A172 (cell line): ENCODE data around the gene GRID1. TPM values are rescaled to one million over a fixed set of nuclear protein-coding genes. Genes with fewer than 3 reads are reported as not detected.

ENCODE experiments used
- DNase-seq: peaks from one replicate; pipeline ENCODE4 v3.0.0-alpha.2; 2015; ENCODE audit warnings: low spot score
- total RNA-seq: library from RNA; depleted of rRNA; stranded (reverse); fragments of >200 nt; shearing (Covaris generic); gene quantifications from 2 replicates; pipeline ENCODE4 v1.2.3, GENCODE V29; 2014

Gene GRID1
- total RNA-seq, 1 experiment from 2014 or later: 4.9 TPM

DNA sequence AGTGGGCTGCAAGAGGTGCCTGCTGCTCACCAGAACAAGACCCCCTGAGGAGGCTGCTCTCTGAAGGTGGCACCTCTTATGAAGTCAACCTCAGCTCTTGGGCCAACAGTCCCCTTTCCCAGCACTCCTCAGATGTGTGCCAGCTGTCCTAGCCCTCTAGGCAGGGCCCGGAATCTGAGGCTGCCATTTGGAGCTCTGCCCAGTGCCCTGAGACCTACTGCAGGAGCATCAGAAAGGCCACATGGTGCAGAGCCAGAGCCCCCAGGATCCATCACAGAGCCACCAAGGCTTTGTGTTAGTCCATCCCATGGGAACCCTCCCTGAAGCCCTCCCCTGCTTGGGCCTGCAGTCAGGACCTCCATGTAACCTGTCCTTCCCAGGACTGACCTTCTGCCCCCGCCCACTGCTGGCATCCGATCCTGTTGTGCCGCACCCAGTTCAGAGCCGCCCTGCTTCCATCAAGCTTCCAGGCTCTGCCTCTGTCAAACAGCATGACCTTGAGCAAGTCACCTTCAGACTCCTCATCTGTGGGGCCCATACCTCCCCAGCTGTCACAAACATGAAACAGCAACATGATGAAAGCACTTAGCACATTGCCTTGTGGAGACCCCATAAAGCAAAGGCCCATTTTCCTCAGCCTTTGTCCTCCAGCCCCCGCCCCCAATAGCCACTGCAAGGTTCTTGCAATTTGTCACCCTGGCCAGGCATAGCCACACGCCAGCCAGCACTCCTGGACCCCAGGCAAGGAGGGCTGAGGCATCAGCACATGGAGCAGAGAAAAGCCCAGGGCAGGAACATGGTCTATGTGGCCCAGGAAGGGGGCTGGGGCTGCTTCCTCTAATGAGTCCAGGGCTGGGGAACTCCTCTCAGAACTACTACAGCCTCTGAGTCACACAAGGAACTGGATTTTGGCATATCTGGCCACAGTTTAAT is 51.7 kb downstream of the GRID1 start:
- no peak for DNase-seq

DNA sequence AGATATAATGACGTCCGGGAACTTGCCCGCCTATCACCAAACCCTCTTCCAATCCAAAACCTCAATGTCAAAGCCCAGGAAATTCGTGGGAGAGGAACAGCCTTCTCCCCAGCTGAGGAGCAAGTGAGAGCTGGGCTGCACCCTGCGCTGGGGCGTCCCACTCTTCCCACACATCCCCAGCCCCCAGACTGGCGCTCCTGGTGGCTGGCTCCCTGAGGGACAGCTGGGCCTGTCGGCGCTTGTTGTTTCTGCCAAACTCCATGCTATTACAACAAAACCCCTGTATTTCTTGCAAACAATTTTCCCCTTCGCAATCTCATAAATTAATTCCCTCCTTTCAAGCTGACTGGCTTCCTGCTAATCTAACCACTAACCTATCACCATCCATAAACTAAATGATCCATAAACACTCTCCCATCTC is 53.0 kb downstream of the GRID1 start:
- no peak for DNase-seq

DNA sequence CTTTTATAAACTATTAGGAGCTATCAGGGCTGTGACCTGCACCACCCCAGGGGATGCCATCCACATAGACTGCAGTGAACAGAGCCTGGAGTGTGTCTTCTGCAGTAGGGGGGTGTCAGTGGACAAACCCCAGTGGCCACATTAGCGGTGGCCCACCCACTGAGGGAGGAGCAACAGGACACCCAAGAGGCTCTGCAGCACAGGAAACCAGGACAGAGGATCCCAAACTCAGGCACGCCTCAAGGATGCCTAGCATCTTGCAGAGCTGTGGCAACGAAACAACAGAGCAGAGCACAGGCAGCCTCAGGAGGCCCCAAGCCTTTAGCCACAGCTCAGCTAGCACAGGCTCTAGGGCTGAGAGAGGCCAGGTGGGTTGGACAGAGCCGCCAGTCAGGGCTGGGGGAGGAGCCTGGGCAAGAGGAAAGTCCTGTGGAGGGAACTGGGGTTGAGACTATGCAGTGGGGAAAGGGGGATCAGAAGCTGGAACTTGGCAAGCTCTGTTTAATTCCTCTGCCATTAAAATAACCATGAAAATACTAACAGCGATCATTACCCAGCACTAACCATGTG is 53.8 kb downstream of the GRID1 start:
- no peak for DNase-seq

DNA sequence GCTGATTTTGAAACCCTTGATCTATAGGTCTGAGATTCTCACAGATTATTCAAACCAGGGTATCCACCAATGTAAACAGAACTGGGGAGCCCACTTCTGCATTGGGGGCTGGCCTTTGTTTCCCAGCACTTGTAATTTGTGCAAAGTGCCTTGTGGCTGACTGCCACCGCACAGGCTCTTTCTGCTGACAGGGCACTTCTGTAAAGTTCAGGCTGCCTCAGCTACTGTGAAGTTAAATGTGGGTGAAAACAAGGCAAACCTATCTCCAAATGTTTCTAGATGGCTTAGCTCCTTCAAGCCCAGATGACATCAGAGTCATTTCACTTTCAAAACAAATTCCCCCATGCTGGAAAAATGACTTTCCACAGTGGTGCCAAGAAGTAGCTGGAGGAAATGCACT is 54.7 kb downstream of the GRID1 start:
- DNase-seq: no peak

DNA sequence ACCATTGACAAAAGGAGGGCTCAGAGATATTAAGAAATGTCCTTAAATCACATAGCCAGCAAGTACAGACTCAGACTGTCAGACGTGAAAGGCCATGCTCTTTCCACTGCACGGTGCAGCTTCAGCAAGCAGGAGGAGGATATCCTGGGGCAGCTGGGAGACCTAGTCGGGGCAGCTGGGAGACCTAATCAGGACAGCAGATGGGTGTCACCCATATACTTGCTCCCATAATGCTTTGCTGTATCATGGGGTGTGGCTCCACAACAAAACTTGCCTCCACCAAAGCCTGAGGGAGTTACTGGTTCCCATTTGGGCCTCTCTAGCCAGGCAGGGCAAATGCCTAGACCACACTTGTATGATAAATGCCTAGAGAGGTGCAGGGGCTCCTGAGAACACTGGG is 55.4 kb downstream of the GRID1 start:
- no peak for DNase-seq

DNA sequence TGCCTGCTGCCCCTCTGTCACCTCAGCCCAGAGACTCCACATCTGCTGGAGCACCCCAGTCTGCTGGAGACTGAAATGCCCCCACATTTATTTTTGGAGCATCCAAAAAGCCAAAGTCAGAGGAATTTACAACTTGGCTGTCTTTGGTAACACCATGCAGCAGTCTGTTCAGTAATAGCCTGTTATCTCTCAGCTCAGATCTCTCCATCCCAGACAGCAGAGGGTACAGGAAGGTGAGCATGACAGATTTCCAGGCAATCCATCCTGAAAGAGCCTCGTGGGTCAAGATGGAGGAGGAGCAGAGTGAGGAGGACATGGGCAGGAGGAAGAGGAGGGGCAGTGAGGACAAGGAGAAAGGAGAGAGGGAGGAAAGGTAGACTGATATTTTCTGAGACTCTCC is 55.9 kb downstream of the GRID1 start:
- DNase-seq: no peak

DNA sequence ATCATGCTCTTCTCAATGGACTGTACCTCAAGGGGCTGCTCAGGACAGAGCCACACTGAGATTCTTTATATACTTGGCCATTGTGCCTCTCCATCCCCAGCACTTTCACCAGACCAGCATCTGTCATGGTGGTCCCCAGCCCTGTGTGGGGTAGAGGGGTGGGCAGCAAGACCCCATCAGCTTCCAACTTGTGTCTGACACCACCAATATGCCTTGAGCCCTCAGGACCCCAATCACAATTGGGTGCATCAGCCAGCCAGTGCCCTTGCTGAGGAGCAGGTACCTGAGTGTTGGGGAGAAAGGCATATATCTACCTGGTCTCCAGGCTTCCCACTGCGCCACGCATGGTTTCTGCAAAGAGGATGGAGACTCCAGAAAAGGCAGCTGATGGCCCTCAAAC is 56.3 kb downstream of the GRID1 start:
- no peak for DNase-seq

DNA sequence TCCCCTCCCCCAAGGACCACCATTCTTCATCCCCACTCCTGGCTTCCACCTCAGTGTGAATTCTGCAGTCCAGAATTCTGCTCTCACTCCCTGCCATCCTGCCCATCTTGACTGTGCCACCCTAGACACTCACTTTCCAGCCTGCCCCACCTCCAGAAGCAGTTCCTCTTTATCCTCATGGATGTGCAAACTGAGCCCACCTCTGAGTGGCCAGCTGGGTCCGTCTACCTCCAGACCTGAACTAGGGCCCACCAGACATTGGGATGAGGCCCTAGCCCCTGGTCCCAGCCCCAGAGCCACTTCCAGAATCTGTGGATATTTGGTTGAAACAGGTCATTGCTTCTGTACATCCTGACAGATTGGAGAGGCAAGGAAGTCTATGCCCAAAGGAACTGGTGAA is 58.5 kb downstream of the GRID1 start:
- no peak for DNase-seq

DNA sequence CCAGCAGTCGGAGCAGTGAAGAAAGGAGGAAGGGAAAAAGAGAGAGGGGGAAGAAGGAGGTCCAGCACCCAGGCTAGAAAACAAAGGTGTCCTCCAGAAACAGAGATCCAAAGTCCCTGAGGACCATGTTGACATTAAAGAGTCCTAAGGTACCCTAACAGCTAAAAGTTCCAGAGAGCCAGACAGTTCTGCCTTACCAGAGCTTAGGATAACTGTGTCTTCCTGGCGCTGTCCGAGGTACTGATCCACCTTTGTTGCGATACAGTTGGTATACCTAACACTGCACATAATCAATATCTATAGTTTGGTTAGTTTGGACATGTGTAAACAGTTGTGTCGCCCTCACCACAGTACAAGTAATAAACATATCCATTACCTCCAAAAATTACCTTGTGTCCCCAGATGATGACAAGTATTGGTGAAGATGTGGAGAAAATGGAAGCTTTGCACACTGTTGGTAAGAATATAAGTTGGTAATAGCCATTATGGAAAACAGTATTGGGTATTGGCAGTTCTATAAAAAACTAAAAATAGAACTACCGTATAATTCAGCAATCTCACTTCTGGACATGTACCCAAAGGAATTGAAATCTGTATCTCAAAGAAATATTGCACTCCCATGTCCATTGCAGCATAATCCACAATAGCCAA is 59.8 kb downstream of the GRID1 start:
- peak; percentile 19 for DNase-seq

DNA sequence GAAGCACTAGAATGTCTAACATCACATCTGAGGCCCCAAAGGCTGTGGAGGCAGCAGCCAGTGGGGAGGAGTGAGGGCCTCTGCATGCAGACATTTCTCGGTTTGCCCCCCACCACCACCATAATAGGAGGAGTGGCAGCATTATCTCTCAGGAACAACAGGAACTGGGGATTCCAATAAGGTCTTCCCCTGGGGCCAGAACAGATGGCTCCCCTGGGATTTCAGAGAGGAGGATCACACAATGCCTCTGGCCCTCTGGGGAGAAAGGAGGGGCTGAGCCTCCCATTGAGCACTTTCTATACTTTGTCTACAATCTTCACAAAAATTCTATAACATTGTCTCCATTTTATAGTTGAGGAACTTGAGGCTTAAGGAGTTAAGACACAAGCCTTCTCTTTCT is 61.1 kb downstream of the GRID1 start:
- no peak for DNase-seq

DNA sequence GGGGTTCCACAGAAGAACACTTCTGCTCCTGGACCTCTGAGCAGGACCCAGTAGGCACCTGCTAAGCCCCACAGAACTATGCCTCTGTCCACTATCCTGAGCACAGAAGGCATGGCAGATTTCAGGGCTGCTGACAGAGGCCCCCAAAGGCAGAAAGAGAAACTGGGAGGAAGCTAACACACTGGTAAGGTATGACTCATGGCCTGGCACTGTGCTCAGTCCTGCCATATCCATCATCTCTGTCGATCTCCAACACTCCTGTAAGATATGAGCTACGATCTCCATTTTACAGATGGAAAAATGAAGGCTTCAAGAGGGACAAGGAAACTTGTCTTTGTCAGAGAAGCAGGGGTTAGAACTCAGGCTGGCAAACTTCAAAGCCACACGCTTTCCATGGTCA is 62.2 kb downstream of the GRID1 start:
- DNase-seq: peak; percentile 52

DNA sequence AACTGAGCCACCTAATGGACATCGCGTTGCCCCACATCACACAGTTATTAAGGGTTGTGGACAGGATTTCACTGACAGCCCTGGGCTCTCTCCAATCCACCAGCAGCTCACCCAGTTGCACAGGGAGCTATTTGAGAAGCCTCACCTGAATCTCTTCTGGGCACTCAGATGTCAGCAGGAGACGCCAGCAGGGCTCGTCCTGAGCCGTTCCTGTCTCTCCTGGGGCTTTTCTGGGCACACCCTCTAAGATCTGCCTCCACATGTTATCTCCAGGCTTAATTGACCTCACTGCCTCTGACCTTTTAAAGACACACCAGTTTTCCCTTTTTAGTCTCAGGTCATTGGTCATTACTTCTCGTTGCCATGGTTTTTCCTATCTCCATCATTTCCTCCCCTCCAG is 63.0 kb downstream of the GRID1 start:
- no peak for DNase-seq

DNA sequence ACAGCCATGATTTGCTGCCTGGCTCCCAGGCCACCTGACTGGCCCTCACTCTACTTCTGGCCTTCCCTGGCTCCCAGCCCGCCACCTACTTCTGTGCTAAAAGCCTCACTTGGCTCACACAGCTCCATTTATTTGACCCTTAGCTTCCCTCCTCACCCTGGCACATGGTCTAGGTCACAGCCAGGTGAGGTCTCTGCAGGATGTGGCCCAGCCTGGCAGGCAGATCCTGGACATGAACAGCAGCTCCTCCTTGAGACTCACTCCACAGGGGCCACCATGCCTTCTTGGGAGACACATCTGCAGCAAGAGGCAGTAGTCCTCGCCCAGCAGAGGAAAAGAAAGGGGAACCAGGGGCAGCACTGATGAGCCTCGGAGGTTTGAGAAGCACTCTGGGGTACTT is 64.6 kb downstream of the GRID1 start:
- DNase-seq: no peak

DNA sequence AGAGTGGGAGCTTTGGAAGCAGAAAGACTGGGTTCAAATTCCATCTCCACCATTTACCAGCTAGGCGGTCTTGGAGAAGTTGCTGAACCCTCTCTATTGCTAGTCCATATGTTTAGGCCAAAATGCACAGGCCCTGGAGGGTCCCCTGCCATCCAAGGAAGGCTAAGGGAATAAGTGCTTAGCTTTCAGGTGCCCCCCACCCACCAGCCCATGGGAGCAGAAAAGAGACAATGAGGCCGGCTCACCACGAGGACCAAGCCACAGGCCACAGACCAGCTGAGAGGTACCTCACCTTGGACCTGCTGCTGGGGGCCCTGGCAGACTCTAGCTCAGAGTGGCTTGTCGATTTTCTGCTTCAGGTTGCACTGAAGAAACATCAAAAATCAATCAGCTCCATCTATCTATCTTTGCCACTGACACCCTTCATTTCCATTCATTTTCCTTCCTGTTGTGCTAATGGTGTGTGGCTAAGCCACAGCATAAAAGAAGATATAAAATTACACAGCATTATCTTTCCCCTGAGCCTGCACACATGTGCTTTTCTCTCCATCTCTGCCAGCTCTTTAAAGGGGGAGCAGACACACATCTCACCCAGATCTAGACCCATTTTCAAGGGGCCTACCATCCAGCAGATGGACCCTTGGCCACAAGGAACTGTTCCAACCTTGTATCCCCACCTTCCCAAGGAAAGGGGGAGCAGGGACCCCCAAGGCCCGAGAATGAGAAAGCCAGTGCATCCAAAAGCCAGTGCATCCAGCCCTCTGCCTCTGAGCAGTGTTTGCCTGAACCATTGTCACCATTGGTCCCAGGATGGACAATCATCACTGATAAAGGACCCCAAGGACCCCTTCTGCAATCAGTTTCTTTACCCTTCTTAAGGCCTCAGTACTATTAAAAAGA is 65.4 kb downstream of the GRID1 start:
- DNase-seq: no peak

DNA sequence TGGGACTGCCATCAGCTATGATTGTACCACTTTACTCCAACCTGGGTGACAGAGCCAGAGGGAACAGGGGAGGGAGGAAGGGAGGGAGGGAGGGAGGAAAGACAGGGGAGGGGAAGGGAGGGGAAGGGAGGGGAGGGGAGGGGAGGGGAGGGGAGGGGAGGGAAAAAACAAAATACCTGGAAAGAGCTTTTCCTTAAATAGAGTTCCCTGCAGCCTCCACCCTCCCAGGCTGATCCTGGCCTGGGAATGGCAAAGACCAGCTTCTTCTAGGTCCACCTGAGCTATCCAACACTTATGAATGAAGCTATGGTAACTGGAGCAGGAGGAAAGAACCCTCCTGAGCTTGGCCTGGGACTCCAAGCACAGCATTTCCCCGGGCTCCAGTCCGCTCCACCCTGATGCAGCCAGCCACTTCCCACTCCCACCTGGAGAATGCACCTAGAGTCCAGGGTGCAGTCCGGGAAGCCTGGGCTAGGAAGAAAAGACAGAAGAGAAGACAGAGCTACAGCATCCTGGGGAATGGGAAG is 66.1 kb downstream of the GRID1 start:
- DNase-seq: no peak

DNA sequence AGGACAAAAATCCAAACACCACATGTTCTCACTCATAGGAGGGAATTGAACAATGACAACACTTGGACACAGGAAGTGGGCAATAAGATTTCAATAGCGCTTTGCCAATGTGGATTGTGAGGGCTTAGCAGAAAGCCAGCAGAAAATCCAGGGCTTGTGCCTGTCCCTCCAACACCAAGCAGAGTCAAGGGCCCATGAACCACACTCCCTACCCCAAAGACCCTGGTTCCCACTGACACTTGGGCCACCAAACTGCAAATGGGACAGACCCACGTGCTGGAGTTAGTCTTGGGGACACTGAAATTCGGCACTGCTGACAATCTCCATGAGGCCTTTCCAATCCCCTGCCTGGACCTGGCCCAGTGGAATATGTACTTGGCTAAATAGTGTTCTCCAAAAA is 67.0 kb downstream of the GRID1 start:
- DNase-seq: no peak

DNA sequence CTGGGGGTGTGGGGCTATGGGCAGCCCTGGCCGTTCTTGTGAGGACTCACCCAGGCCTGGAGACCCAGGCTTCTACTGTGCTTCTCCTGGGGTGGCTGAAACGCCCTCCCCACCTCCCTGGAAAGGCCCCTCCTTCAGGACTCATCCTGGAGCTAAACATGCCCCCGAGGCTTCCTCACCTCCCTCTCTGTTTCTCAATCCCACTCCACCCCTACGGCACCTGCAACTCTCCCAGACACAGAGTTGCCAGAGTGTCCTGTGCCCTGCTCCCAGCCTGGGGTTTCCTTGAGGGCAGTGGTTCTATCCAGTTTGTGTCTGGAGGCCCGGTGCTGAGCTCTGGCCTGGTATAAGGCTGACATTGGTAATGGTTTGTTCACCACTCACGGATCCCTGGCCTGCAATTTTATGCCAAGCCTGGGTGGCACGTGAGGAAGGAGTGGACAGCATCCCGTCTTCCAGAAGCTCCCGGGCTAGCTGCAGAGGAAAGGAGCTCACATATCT is 68.0 kb downstream of the GRID1 start:
- DNase-seq: no peak

DNA sequence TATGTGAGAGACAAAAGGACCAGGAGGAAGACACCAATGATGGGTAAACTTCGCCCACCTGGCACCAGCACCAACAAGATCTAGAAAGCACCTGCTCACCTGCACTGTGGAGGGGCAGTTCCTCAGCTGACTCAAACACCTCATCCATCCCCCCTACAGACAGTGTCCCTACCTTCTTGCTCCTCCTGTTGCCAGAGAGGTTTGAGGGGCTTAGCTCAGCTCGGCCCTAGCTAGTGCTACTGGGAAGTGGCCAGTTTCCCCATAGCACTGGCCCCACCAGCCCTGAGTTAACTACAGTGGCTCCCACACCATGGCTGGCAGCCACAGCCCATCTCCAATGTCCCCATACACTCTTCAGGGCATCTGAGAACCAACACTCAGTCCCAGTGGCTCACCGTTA is 70.8 kb downstream of the GRID1 start:
- DNase-seq: no peak

DNA sequence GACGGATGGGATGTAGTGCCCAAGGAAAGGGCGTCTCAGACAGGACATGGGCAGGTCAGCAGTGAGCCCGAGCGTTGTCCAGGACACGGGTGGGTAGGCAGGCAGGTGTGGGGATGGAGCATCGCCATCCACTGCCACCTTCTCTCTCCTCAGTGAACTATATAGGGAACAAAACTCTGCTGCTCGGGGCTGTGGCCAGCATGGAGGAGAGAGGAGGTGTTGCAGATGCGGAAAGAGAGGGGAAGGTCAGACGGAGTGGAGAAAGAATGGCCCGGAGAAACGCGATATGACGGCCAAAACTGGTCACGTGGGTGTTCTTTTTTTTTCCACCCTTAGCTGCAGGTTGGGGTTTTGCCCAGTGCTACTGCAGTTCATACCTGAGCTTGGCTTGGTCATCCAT is 71.2 kb downstream of the GRID1 start:
- DNase-seq: no peak

DNA sequence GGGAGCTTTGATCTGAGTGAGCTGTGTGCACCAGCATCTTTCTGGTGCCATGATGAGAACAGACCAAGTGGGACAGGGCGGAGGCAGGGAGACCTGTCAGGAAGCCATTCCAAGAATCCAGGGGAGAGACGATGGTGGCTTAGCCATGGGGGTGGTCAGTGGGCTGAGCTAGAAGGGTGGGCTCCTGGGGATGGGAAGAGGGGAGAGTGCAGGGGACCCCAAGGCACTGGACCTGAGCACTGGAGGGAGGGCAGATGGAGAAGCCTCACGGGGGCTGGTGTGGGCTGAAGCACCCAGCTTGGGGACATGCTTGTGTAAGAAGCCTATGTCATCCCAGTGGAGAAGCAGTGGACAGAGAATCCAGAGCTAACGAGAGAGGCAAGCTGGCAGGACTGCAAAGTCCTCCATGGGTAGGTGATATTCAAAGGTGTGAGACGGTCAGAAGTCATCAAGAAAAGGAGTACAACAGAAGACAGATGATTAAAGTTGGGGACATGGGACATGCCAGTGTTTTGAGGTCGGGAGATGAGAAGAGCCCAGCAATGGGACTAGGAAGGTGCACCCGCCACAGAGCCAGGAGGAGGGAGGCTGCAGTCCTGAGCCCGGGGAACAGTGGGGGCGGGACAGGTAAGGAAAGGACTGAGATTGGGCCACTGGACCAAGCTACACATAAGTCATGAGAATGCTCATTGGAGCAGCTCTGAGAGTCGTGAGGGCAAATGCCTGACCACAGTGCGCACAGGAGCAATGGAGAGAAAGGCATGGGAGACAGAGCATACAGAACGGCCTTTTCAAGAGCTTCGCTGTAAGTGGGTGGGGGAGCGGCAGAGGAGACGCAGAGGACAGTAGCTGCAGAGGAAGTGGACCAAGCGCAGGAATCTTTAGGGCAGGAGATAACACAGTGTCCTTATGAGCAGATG is 72.0 kb downstream of the GRID1 start:
- no peak for DNase-seq
